ENCODE measurements around the gene KRT3. TPM values are rescaled to one million over a fixed set of nuclear protein-coding genes. Genes with fewer than 3 reads are reported as not detected.

Gene KRT3
- total and polyA plus RNA-seq, 2 donors (not counting 1 experiment from before 2014, with no cell fraction given) = not detected

- Mint-ChIP-seq H3K27me3 (peaks cover 31% of the 10 kb centered on the region), H3K27ac (no peak overlapping the region), H3K9me3 (ENCODE audit: insufficient read depth) (no peaks in the 10 kb centered on the region), H3K4me1 (no peaks in the 10 kb centered on the region), H3K4me3 (no peak overlapping the region)
- ChIA-PET CTCF (no interaction called here), POLR2A (no interaction called here)
- no peaks in the 10 kb centered on the region for H3K36me3 ChIP-seq (replicated peaks in 1 of 2; ENCODE audit: control extremely low read depth in 1 of 2, control insufficient read depth in 1 of 2, extremely low read depth in 1 of 2, insufficient read depth in 2 of 2, low read length in 1 of 2)
- no peak overlapping the region for H3K4me3 ChIP-seq (ENCODE audit: control extremely low read depth in 1 of 5, extremely low read depth in 1 of 5, insufficient read depth in 1 of 5, low read depth in 2 of 5, low read length in 4 of 5)
- 94% methylated on average over 15 of the region's 20 CpGs for WGBS (ENCODE audit: insufficient coverage)
- no peak overlapping the region for H3K27ac ChIP-seq (ENCODE audit: low read length in 2 of 2)
- H3K79me2 ChIP-seq (ENCODE audit: control insufficient read depth, insufficient read depth, low read length) = no peaks in the 10 kb centered on the region
- H3K4me2 ChIP-seq (replicated peaks; ENCODE audit: low read depth, low read length, poor library complexity, severe bottlenecking) = no peak overlapping the region
- ATAC-seq (ENCODE audit: low read depth) = no peak
- H3K4me1 ChIP-seq (ENCODE audit: control insufficient read depth in 2 of 2, insufficient read depth in 2 of 2, low read length in 2 of 2) = no peaks in the 10 kb centered on the region
- intact Hi-C loops (cut with micrococcal nuclease) = no loop called here
- peaks cover 0 to 4% (median 0%) of the 10 kb centered on the region in 4 experiments for H3K27me3 ChIP-seq (replicated peaks in 1 of 4; ENCODE audit: control extremely low read depth in 1 of 4, control insufficient read depth in 3 of 4, insufficient read depth in 4 of 4, low read length in 3 of 4)
- H3K9me3 ChIP-seq (ENCODE audit: control extremely low read depth in 1 of 3, control insufficient read depth in 2 of 3, insufficient read depth in 1 of 3, low read length in 2 of 3) = no peaks in the 10 kb centered on the region
- no peak for DNase-seq
- no peak overlapping the region for H2AFZ ChIP-seq (ENCODE audit: insufficient read depth, low read depth, low read length, poor library complexity, severe bottlenecking)
- no peak overlapping the region for H3K9ac ChIP-seq (ENCODE audit: low read length)
- TF ChIP-seq EZH2 (IDR thresholded peaks at IDR 0.05; ENCODE audit: borderline replicate concordance, insufficient read depth, low read depth, low read length, poor library complexity, severe bottlenecking) = no peak
- TF ChIP-seq, protein P1, sequence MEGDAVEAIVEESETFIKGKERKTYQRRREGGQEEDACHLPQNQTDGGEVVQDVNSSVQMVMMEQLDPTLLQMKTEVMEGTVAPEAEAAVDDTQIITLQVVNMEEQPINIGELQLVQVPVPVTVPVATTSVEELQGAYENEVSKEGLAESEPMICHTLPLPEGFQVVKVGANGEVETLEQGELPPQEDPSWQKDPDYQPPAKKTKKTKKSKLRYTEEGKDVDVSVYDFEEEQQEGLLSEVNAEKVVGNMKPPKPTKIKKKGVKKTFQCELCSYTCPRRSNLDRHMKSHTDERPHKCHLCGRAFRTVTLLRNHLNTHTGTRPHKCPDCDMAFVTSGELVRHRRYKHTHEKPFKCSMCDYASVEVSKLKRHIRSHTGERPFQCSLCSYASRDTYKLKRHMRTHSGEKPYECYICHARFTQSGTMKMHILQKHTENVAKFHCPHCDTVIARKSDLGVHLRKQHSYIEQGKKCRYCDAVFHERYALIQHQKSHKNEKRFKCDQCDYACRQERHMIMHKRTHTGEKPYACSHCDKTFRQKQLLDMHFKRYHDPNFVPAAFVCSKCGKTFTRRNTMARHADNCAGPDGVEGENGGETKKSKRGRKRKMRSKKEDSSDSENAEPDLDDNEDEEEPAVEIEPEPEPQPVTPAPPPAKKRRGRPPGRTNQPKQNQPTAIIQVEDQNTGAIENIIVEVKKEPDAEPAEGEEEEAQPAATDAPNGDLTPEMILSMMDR (IDR thresholded peaks at IDR 0.05) = no peak
- no peaks in the 10 kb centered on the region for H4K20me1 ChIP-seq (ENCODE audit: control insufficient read depth, insufficient read depth, low read length, poor library complexity, severe bottlenecking)
These were observed 37.3 kb upstream of the KRT3 start for GRCh38 chr12:52832985-52833905.

DNA sequence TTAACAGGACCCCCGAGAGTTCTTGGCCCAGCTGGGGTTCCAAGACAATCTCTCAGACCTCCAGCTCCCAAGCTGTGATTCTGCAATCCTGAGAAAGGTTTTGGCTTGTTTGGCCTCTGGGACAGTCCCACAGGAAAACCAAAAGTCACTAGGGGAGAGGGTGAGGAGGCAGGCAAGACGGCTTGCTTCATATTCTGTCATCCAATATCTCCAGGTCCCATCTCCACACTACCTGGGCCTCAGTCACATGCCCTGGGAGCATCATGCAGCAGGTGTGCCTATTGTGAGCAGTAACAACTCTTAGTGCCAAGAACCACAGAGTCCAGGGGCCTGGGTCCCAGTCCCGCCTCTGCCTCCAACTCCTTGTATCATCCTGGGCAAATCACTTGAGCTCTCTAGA, 36.5 kb upstream of the KRT3 start:
- TF ChIP-seq, protein P1 (IDR thresholded peaks at IDR 0.05) = no peak
- TF ChIP-seq EZH2 (IDR thresholded peaks at IDR 0.05; ENCODE audit: borderline replicate concordance, insufficient read depth, low read depth, low read length, poor library complexity, severe bottlenecking) = no peak
- POLR2A ChIA-PET = no interaction called here
- Histone ChIP-seq H2AFZ (ENCODE audit: insufficient read depth, low read depth, low read length, poor library complexity, severe bottlenecking) (no peak overlapping the region), H3K4me3 (ENCODE audit: control extremely low read depth in 1 of 5, extremely low read depth in 1 of 5, insufficient read depth in 1 of 5, low read depth in 2 of 5, low read length in 4 of 5) (no peak overlapping the region), H3K9ac (ENCODE audit: low read length) (no peak overlapping the region), H3K9me3 (ENCODE audit: control extremely low read depth in 1 of 3, control insufficient read depth in 2 of 3, insufficient read depth in 1 of 3, low read length in 2 of 3) (no peaks in the 10 kb centered on the region), H3K4me1 (ENCODE audit: control insufficient read depth in 2 of 2, insufficient read depth in 2 of 2, low read length in 2 of 2) (no peaks in the 10 kb centered on the region), H3K27me3 (replicated peaks in 1 of 4; ENCODE audit: control extremely low read depth in 1 of 4, control insufficient read depth in 3 of 4, insufficient read depth in 4 of 4, low read length in 3 of 4) (peaks cover 0 to 4% (median 0%) of the 10 kb centered on the region in 4 experiments), H3K36me3 (replicated peaks in 1 of 2; ENCODE audit: control extremely low read depth in 1 of 2, control insufficient read depth in 1 of 2, extremely low read depth in 1 of 2, insufficient read depth in 2 of 2, low read length in 1 of 2) (no peaks in the 10 kb centered on the region), H4K20me1 (ENCODE audit: control insufficient read depth, insufficient read depth, low read length, poor library complexity, severe bottlenecking) (no peaks in the 10 kb centered on the region), H3K27ac (ENCODE audit: low read length in 2 of 2) (no peak overlapping the region), H3K79me2 (ENCODE audit: control insufficient read depth, insufficient read depth, low read length) (no peaks in the 10 kb centered on the region), H3K4me2 (replicated peaks; ENCODE audit: low read depth, low read length, poor library complexity, severe bottlenecking) (no peak overlapping the region)
- Mint-ChIP-seq H3K4me3 (no peak overlapping the region), H3K27me3 (peaks cover 23% of the 10 kb centered on the region), H3K27ac (no peak overlapping the region), H3K9me3 (ENCODE audit: insufficient read depth) (no peaks in the 10 kb centered on the region), H3K4me1 (no peaks in the 10 kb centered on the region)
- DNase-seq = no peak
- WGBS (ENCODE audit: insufficient coverage) = 73% methylated on average over 2 of the region's 3 CpGs
- CTCF ChIA-PET = no interaction called here
- intact Hi-C loops (cut with micrococcal nuclease) = no loop called here
- ATAC-seq (ENCODE audit: low read depth) = no peak
